ENCODE data around the gene PDE11A.

PDE11A gene

GRCh38 chr2:177587371-177587770, 485.2 kb downstream of the PDE11A start:
- DNase-seq = no peak

GRCh38 chr2:177586154-177586553, 486.4 kb downstream of the PDE11A start:
- DNase-seq = no peak

GRCh38 chr2:177585234-177585863, 487.2 kb downstream of the PDE11A start:
- no peak for DNase-seq

GRCh38 chr2:177584030-177584692, 488.4 kb downstream of the PDE11A start:
- no peak for DNase-seq

GRCh38 chr2:177582000-177582399, 490.6 kb downstream of the PDE11A start:
- DNase-seq = no peak

- no peak for DNase-seq
Observed at GRCh38 chr2:177579486-177580036, 493.0 kb downstream of the PDE11A start.

- no peak for DNase-seq
Observed at GRCh38 chr2:177578454-177578853, 494.1 kb downstream of the PDE11A start.

- DNase-seq = no peak
Observed at GRCh38 chr2:177577075-177577474, 495.5 kb downstream of the PDE11A start.

- no peak for DNase-seq
Observed at GRCh38 chr2:177575358-177575757, 497.2 kb downstream of the PDE11A start.

- no peak for DNase-seq
Observed at GRCh38 chr2:177574356-177574755, 498.2 kb downstream of the PDE11A start.

Data from NCI-H187 treated with DMSO at 0.1 percent for 48 hours (cell line).